Adrenal gland (tissue), 5 donors: Measurements from ENCODE around the gene PPP2R5E.

Experiments used
- POLR2A ChIP-seq, 2 donors: fragments of 450-650 bp; IDR thresholded peaks; one replicate each; pipeline ENCODE4 v1.6.1; 2017; ENCODE audit warnings: antibody characterized with exemption in 2 of 2, mild to moderate bottlenecking in 2 of 2, moderate library complexity in 1 of 2
- TF ChIP-seq, protein P1 (sequence below), 6 experiments: fragments of 450-650 bp in 4 of 6; fragments of 200-600 bp in 2 of 6; sonication (generic) in 1 of 6; IDR thresholded peaks; 1 replicate in 5 of 6; 2 replicates in 1 of 6; pipeline versions ENCODE4 v1.5.1 to v1.8.0; 2016 to 2021; ENCODE audit warnings: antibody characterized with exemption in 6 of 6, mild to moderate bottlenecking in 2 of 6, moderate library complexity in 1 of 6
- donor health status: DM: no; HTN: no; CAD: no.

DNA sequence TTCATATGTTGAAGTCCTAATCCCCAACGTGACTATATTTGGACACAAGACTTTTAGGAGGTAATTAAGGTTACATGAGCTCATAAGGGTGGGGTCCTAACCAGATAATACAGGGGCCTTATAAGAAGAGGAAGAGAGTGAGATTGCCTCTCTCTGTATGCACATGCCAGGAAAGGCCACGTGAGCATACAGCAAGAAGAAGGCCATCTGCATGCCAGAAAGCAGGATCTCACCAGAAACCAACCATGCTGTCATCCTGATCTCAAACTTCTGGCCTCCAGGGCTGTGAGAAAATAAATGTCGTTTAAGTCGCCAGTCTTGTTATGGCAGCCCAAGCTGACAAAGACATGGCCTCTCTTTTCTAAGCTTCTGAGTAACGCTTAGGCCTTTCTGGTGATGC is 155.5 kb downstream of the PPP2R5E start:
- TF ChIP-seq, protein P1, sequence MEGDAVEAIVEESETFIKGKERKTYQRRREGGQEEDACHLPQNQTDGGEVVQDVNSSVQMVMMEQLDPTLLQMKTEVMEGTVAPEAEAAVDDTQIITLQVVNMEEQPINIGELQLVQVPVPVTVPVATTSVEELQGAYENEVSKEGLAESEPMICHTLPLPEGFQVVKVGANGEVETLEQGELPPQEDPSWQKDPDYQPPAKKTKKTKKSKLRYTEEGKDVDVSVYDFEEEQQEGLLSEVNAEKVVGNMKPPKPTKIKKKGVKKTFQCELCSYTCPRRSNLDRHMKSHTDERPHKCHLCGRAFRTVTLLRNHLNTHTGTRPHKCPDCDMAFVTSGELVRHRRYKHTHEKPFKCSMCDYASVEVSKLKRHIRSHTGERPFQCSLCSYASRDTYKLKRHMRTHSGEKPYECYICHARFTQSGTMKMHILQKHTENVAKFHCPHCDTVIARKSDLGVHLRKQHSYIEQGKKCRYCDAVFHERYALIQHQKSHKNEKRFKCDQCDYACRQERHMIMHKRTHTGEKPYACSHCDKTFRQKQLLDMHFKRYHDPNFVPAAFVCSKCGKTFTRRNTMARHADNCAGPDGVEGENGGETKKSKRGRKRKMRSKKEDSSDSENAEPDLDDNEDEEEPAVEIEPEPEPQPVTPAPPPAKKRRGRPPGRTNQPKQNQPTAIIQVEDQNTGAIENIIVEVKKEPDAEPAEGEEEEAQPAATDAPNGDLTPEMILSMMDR (IDR thresholded peaks at IDR 0.05) = no peak
- TF ChIP-seq POLR2A (IDR thresholded peaks at IDR 0.05) = no peak
